Loucy (cell line): ENCODE measurements around the gene CRYGC.

ENCODE experiments used
- H2AFZ ChIP-seq: fragments of 200-600 bp; sonication (generic); 2 replicates; pipeline ENCODE4 v1.6.0; 2016; ENCODE audit warnings: antibody characterized with exemption, mild to moderate bottlenecking, low read length, moderate library complexity
- H3F3A ChIP-seq: fragments of 200-600 bp; 2 replicates; pipeline ENCODE4 v1.6.0; 2016; ENCODE audit warnings: antibody characterized with exemption, low read depth, mild to moderate bottlenecking
- H3K27me3 ChIP-seq: fragments of 200-600 bp; sonication (generic); 2 replicates; pipeline ENCODE4 v1.6.1; 2014; ENCODE audit warnings: low read length, mild to moderate bottlenecking; ENCODE audit not compliant: insufficient read depth, poor library complexity, severe bottlenecking
- H3K36me3 ChIP-seq: fragments of 200-600 bp; sonication (generic); 2 replicates; pipeline ENCODE4 v1.6.1; 2016; ENCODE audit warnings: low read length; ENCODE audit not compliant: insufficient read depth
- H3K4me1 ChIP-seq: fragments of 200-600 bp; sonication (generic); 2 replicates; pipeline ENCODE4 v1.5.1; 2014; ENCODE audit warnings: low read length, mild to moderate bottlenecking; ENCODE audit not compliant: insufficient read depth, poor library complexity, severe bottlenecking
- H3K4me2 ChIP-seq: fragments of 200-600 bp; sonication (generic); 2 replicates; pipeline ENCODE4 v1.6.0; 2014; ENCODE audit warnings: antibody characterized with exemption, low read length, low read depth, mild to moderate bottlenecking; ENCODE audit not compliant: poor library complexity, severe bottlenecking
- H3K4me3 ChIP-seq: fragments of 200-600 bp; sonication (generic); 2 replicates; pipeline ENCODE4 v1.5.1; 2014; ENCODE audit warnings: low read length, mild to moderate bottlenecking, mixed read lengths; ENCODE audit not compliant: poor library complexity, severe bottlenecking
- H3K79me2 ChIP-seq: fragments of 200-600 bp; sonication (generic); 2 replicates; pipeline ENCODE4 v1.6.1; 2014; ENCODE audit warnings: low read length; ENCODE audit not compliant: insufficient read depth
- H3K9ac ChIP-seq: fragments of 200-600 bp; sonication (generic); 2 replicates; pipeline ENCODE4 v1.6.0; 2014; ENCODE audit warnings: mild to moderate bottlenecking, low read depth, low read length, moderate library complexity; ENCODE audit not compliant: poor library complexity, severe bottlenecking
- H3K9me2 ChIP-seq: fragments of 200-600 bp; sonication (generic); replicated peaks from 2 replicates; pipeline ENCODE4 v1.6.1; 2016; ENCODE audit warnings: low read depth, low read length, mixed read lengths
- H3K9me3 ChIP-seq: fragments of 200-600 bp; sonication (generic); 2 replicates; pipeline ENCODE4 v1.6.1; 2014; ENCODE audit warnings: mild to moderate bottlenecking, antibody characterized with exemption, low read length, low read depth; ENCODE audit not compliant: insufficient read depth
- H4K20me1 ChIP-seq: fragments of 200-600 bp; sonication (generic); 2 replicates; pipeline ENCODE4 v1.6.0; 2014; ENCODE audit warnings: antibody characterized with exemption, low read length, mild to moderate bottlenecking; ENCODE audit not compliant: insufficient read depth, poor library complexity, severe bottlenecking
- EZH2phosphoT487 ChIP-seq: fragments of 200-600 bp; IDR thresholded peaks from 2 replicates; pipeline ENCODE4 v1.6.1; 2018; ENCODE audit warnings: antibody characterized with exemption, mild to moderate bottlenecking, moderate library complexity, borderline replicate concordance
- TF ChIP-seq, protein P1 (sequence below): fragments of 200-600 bp; sonication (generic); conservative IDR thresholded peaks from 2 replicates; pipeline ENCODE4 v1.5.1; 2014; ENCODE audit warnings: mild to moderate bottlenecking, antibody characterized with exemption, low read length

The CRYGC gene

DNA sequence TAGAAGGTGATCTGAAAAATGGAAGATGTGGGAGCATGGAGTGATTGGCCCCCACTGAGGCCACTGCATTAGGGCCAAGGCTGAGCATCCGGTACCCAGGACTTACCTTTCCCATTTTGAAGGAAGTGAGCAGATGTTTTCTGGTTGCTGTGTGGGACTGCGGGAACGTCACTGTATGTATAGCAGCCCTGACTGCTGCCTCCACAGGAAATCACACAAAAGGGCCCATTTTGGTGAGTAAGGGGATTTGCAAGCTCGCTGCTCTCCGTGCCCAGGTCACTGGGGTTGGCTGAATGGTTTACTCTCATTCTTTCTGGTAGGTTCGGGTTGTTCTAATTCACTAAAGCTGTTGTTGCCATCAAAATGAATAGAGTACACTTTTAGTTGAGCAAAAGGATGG is 16.4 kb upstream of the CRYGC start, which contains the start of gene CRYGB:
TSS of gene CRYGB (minus strand) at position 153 of the 400 bp plus-strand sequence. CDS start at position 115, 38 bp downstream.
- Histone ChIP-seq H3K9ac (no peak within 1 kb of the TSS), H4K20me1 (no peaks in the 10 kb centered on the region), H3K4me3 (no peak within 1 kb of the TSS), H3K9me3 (no peaks in the 10 kb centered on the region), H3K36me3 (no peaks in the 10 kb centered on the region), H2AFZ (no peak within 1 kb of the TSS), H3K4me1 (no peaks in the 10 kb centered on the region), H3K79me2 (no peaks in the 10 kb centered on the region), H3K27me3 (no peaks in the 10 kb centered on the region), H3F3A (no peaks in the 10 kb centered on the region), H3K9me2 (no peaks in the 10 kb centered on the region), H3K4me2 (no peak within 1 kb of the TSS)
- TF ChIP-seq, protein P1, sequence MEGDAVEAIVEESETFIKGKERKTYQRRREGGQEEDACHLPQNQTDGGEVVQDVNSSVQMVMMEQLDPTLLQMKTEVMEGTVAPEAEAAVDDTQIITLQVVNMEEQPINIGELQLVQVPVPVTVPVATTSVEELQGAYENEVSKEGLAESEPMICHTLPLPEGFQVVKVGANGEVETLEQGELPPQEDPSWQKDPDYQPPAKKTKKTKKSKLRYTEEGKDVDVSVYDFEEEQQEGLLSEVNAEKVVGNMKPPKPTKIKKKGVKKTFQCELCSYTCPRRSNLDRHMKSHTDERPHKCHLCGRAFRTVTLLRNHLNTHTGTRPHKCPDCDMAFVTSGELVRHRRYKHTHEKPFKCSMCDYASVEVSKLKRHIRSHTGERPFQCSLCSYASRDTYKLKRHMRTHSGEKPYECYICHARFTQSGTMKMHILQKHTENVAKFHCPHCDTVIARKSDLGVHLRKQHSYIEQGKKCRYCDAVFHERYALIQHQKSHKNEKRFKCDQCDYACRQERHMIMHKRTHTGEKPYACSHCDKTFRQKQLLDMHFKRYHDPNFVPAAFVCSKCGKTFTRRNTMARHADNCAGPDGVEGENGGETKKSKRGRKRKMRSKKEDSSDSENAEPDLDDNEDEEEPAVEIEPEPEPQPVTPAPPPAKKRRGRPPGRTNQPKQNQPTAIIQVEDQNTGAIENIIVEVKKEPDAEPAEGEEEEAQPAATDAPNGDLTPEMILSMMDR, result no peak
- no peak for TF ChIP-seq EZH2phosphoT487

DNA sequence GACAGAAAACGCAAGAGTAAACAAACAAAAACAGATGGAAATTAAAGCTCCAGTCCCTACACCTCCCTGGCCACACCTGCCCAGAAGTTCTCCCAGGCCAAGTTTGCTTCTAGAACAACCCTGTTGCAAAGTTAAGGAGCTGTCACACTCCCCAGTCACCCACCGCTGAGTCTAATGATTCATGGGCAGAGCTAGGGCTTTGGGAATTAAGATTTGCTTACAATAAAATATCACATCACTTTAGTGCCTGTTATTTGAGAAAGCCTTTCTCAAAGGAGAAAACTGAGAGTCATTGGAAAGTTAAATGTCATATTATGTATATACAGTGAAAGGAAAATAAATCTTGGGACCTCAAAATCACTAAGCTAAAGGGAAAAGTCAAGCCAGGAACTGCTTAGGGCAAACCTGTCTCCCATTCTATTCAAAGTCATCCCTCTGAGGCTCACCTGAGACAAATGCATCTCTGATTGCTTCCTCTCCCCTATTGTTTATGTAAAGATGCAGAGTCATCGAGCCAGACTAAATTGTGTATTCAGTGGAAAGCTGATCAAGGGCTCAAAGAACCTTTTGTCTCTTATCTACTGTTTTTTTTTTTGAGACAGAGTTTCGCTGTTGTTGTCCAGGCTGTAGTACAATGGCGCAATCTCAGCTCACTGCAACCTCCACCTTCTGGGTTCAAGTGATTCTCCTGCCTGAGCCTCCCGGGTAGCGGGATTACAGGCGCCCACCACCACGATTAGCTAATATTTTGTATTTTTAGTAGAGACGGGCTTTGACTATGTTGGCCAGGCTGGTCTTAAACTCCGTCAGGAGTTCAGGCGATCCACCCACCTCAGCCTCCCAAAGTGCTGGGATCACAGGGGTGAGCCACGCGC is 13.5 kb upstream of the CRYGC start:
- Histone ChIP-seq H3K27me3 (no peaks in the 10 kb centered on the region), H3K4me2 (no peak overlapping the region), H3K9me2 (no peaks in the 10 kb centered on the region), H3K79me2 (no peaks in the 10 kb centered on the region), H3F3A (no peaks in the 10 kb centered on the region), H3K9me3 (no peaks in the 10 kb centered on the region), H3K9ac (no peak overlapping the region), H2AFZ (0 out of 2 replicates have a peak overlapping the region, but pooled peaks have one; percentile 5), H4K20me1 (no peaks in the 10 kb centered on the region), H3K4me1 (no peaks in the 10 kb centered on the region), H3K36me3 (no peaks in the 10 kb centered on the region), H3K4me3 (no peak overlapping the region)
- TF ChIP-seq, protein P1, result no peak
- TF ChIP-seq EZH2phosphoT487, result no peak

DNA sequence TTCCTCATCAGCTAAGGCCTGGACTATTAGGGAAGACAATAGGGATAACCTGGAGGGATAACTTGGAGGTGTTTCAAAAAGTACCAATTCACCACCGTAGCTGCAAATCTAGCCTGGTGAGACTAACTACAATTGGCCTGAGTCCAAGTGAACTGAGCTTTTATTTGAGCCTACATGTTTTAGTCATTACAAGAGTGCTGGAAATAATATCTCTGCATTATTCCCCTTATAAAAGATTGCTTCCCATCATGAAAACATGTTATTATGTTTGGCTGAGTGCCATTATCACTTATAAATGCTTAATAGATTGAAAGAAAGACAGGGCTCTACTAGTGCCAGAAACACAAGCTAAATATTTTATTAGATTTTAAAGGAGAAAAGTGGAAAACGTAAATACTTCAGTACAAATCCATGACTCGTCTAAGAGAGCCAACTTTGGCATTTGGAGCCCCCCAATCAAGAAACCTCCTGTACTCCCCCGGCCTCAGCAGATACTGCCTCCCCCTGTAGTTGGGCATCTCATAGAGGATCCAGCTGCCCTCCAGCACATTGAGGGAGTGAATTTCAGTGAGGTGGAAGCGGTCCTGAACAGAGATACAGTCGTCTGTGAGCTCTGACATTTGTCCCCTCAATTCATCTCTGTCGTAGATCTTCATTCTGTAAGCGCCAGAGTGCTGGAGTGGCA is 12.8 kb upstream of the CRYGC start:
- Histone ChIP-seq H3K4me1 (peaks cover 3% of the 10 kb centered on the region), H4K20me1 (no peaks in the 10 kb centered on the region), H3K4me3 (no peak overlapping the region), H3K9me2 (no peaks in the 10 kb centered on the region), H3K36me3 (no peaks in the 10 kb centered on the region), H2AFZ (0 out of 2 replicates have a peak overlapping the region, but pooled peaks have one; percentile 5), H3K4me2 (no peak overlapping the region), H3K27me3 (no peaks in the 10 kb centered on the region), H3K79me2 (no peaks in the 10 kb centered on the region), H3F3A (no peaks in the 10 kb centered on the region), H3K9ac (no peak overlapping the region), H3K9me3 (no peaks in the 10 kb centered on the region)
- no peak for TF ChIP-seq EZH2phosphoT487
- TF ChIP-seq, protein P1, result no peak
